Measurements from ENCODE around the gene RHEB.

DNA sequence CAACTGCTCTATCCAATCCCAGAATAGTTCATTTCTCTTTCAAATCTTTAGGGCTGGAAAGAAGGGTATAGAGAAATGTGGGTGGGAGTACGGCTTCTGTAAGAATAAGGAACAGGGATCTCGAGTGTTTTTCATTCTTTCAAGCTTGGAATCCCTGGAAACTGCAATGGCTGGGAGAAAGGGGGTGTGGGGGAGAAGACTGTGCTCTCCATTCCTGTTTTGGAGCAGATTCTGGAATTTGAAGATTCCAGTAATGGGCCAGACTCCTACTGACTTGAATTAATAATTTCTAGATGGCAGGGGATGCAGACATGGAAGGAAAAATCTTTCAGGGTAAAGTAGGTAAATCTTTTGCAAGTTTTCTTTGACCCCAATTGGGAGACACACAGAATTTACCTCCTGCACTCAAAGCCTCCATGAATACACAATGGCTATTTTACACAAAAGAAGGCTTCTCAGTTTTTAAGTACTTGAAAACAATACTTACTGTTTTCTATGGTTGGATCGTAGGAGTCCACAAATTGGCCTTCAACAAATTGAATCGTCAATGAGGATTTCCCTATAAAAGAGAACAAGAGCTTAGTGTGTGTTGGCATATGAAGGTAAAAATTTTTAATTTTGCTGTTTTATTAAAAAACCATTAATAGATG lies 29.1 kb downstream of the RHEB start:
- TF ChIP-seq, protein P1, sequence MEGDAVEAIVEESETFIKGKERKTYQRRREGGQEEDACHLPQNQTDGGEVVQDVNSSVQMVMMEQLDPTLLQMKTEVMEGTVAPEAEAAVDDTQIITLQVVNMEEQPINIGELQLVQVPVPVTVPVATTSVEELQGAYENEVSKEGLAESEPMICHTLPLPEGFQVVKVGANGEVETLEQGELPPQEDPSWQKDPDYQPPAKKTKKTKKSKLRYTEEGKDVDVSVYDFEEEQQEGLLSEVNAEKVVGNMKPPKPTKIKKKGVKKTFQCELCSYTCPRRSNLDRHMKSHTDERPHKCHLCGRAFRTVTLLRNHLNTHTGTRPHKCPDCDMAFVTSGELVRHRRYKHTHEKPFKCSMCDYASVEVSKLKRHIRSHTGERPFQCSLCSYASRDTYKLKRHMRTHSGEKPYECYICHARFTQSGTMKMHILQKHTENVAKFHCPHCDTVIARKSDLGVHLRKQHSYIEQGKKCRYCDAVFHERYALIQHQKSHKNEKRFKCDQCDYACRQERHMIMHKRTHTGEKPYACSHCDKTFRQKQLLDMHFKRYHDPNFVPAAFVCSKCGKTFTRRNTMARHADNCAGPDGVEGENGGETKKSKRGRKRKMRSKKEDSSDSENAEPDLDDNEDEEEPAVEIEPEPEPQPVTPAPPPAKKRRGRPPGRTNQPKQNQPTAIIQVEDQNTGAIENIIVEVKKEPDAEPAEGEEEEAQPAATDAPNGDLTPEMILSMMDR (IDR thresholded peaks at IDR 0.05; ENCODE audit: insufficient read depth, low read length) = no peak
- TF ChIP-seq, protein P2, sequence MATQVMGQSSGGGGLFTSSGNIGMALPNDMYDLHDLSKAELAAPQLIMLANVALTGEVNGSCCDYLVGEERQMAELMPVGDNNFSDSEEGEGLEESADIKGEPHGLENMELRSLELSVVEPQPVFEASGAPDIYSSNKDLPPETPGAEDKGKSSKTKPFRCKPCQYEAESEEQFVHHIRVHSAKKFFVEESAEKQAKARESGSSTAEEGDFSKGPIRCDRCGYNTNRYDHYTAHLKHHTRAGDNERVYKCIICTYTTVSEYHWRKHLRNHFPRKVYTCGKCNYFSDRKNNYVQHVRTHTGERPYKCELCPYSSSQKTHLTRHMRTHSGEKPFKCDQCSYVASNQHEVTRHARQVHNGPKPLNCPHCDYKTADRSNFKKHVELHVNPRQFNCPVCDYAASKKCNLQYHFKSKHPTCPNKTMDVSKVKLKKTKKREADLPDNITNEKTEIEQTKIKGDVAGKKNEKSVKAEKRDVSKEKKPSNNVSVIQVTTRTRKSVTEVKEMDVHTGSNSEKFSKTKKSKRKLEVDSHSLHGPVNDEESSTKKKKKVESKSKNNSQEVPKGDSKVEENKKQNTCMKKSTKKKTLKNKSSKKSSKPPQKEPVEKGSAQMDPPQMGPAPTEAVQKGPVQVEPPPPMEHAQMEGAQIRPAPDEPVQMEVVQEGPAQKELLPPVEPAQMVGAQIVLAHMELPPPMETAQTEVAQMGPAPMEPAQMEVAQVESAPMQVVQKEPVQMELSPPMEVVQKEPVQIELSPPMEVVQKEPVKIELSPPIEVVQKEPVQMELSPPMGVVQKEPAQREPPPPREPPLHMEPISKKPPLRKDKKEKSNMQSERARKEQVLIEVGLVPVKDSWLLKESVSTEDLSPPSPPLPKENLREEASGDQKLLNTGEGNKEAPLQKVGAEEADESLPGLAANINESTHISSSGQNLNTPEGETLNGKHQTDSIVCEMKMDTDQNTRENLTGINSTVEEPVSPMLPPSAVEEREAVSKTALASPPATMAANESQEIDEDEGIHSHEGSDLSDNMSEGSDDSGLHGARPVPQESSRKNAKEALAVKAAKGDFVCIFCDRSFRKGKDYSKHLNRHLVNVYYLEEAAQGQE (IDR thresholded peaks at IDR 0.05; ENCODE audit: insufficient replicate concordance, low read depth) = no peak

All from HL-60 (cell line).